ENCODE measurements around the gene FUNDC1.

Gene FUNDC1

GRCh38 chrX:44542567-44543325 lies at the start of gene FUNDC1:
Gene FUNDC1, minus strand, starts transcription at chrX:44542859. Its CDS starts 27 bp downstream, at chrX:44542832.
- in situ Hi-C loops (cut with HindIII; ENCODE audit: low sequenced_read_pairs): no loop called here
- TF ChIP-seq, protein P1, sequence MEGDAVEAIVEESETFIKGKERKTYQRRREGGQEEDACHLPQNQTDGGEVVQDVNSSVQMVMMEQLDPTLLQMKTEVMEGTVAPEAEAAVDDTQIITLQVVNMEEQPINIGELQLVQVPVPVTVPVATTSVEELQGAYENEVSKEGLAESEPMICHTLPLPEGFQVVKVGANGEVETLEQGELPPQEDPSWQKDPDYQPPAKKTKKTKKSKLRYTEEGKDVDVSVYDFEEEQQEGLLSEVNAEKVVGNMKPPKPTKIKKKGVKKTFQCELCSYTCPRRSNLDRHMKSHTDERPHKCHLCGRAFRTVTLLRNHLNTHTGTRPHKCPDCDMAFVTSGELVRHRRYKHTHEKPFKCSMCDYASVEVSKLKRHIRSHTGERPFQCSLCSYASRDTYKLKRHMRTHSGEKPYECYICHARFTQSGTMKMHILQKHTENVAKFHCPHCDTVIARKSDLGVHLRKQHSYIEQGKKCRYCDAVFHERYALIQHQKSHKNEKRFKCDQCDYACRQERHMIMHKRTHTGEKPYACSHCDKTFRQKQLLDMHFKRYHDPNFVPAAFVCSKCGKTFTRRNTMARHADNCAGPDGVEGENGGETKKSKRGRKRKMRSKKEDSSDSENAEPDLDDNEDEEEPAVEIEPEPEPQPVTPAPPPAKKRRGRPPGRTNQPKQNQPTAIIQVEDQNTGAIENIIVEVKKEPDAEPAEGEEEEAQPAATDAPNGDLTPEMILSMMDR (IDR thresholded peaks at IDR 0.05; ENCODE audit: low read depth, low read length): peak; percentile 43
- H3K4me3 ChIP-seq (ENCODE audit: low read depth, low read length): peak within 1 kb of the TSS; percentile 78
- DNase-seq (ENCODE audit: low read depth, low spot score): peak; percentile 97

DNA sequence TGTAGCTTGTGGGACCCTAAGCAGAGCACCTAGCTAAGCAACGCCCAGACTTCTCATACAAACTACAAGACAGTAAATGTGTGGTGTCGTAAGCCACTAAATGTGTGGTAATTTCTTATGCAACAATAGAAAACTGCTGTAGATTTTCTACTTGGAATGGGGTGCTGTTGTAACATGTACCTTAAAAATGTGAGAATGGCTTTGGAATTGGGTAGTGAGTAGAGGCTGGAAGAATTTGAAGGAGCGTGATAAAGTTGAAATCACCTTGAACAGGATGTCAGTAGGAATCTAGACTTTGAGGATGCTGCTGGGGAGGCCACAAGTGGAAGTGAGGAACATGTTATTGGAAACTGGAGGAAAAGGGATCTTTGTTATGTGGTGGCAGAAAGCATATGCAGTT lies 43.2 kb upstream of the FUNDC1 start:
- DNase-seq (ENCODE audit: low read depth, low spot score): no peak
- in situ Hi-C loops (cut with HindIII; ENCODE audit: low sequenced_read_pairs): no loop called here
- H3K4me3 ChIP-seq (ENCODE audit: low read depth, low read length): no peak overlapping the region
- TF ChIP-seq, protein P1 (IDR thresholded peaks at IDR 0.05; ENCODE audit: low read depth, low read length): no peak

- peak; percentile 13 for DNase-seq (ENCODE audit: low read depth, low spot score)
- TF ChIP-seq, protein P1 (IDR thresholded peaks at IDR 0.05; ENCODE audit: low read depth, low read length): no peak
- no peak overlapping the region for H3K4me3 ChIP-seq (ENCODE audit: low read depth, low read length)
- in situ Hi-C loops (cut with HindIII; ENCODE audit: low sequenced_read_pairs): no loop called here
These were observed 37.8 kb upstream of the FUNDC1 start for GRCh38 chrX:44580466-44580865.

- TF ChIP-seq, protein P1 (IDR thresholded peaks at IDR 0.05; ENCODE audit: low read depth, low read length): no peak
- in situ Hi-C loops (cut with HindIII; ENCODE audit: low sequenced_read_pairs): no loop called here
- H3K4me3 ChIP-seq (ENCODE audit: low read depth, low read length): no peak overlapping the region
- DNase-seq (ENCODE audit: low read depth, low spot score): no peak
These were observed 29.8 kb upstream of the FUNDC1 start for GRCh38 chrX:44572340-44572938.

DNA sequence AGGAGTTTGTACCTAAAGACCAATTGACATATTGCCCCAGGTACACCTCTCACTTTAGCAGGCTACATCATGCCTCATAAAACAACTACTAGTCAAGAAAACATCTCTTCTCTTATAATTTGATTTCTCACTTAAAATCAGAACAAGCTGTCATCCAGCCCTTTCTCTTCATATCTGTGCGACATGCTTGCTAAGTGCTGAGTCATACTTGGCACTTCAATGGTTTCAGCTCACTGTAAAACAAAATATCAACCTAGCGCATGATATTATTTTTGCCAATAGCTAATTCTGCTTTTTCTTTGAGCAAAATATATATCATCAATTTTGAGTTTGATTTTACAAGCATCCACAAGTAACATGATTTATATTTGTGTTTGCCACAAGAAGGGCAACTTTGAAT lies 27.9 kb upstream of the FUNDC1 start:
- H3K4me3 ChIP-seq (ENCODE audit: low read depth, low read length): no peak overlapping the region
- TF ChIP-seq, protein P1 (IDR thresholded peaks at IDR 0.05; ENCODE audit: low read depth, low read length): no peak
- no peak for DNase-seq (ENCODE audit: low read depth, low spot score)
- in situ Hi-C loops (cut with HindIII; ENCODE audit: low sequenced_read_pairs): no loop called here

DNA sequence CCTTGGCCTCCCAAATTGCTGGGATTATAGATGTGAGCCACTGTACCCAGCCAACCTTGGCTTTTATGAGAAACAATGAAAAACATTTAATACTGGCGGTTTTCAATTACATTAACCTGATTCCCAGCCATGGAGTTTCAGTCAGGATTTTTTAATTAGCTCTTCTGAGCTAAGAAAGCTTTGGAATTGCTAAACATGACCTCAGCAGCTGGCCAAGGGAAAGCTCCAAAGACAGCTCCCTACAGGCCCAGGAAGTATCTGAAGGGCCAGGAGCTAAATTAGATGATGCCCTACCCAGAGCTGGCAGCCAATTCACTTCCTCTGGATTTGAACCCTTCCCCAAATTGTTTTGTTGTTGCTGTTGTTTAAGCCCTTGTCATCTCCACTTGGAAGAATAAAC lies 26.5 kb upstream of the FUNDC1 start:
- TF ChIP-seq, protein P1 (IDR thresholded peaks at IDR 0.05; ENCODE audit: low read depth, low read length): no peak

More for the DNA sequence above, 26.5 kb upstream of the FUNDC1 start:
- no peak for DNase-seq (ENCODE audit: low read depth, low spot score)
- H3K4me3 ChIP-seq (ENCODE audit: low read depth, low read length): no peak overlapping the region
- in situ Hi-C loops (cut with HindIII; ENCODE audit: low sequenced_read_pairs): no loop called here
